PC-9 (cell line): Measurements from ENCODE around the gene ACBD6. TPM values are rescaled to one million over a fixed set of nuclear protein-coding genes. Genes with fewer than 3 reads are reported as not detected.

ENCODE experiments used
- BruUV-seq: library from RNA; stranded (reverse); fragments of 400-500 nt; replicated peaks from 2 replicates; lab custom pipeline; 2021; lab: Mats Ljungman, UMichigan
- CTCF ChIA-PET: fragments of 300-600 bp; sonication (Branson Sonifier 250); formaldehyde crosslinking; loops from one replicate; lab custom pipeline; 2022; ENCODE audit warnings: antibody characterized with exemption; lab: Charles Lee
- POLR2A ChIA-PET: fragments of 300-600 bp; sonication (Branson Sonifier 250); formaldehyde crosslinking; loops from one replicate; lab custom pipeline; 2022; ENCODE audit warnings: antibody characterized with exemption; ENCODE audit not compliant: unreplicated experiment; lab: Charles Lee
- DNase-seq, 2 experiments: peaks; one replicate each; pipeline versions ENCODE4 v3.0.0 to v3.0.0-alpha.2; 2015 to 2022; ENCODE audit warnings: mixed read lengths in 1 of 2
- H2AFZ ChIP-seq: fragments of 200-600 bp; sonication (generic); 2 replicates; pipeline ENCODE4 v1.8.1; 2017; ENCODE audit warnings: antibody characterized with exemption
- H3F3A ChIP-seq: fragments of 200-600 bp; sonication (generic); 2 replicates; pipeline ENCODE4 v1.8.1; 2017; ENCODE audit warnings: antibody characterized with exemption, mild to moderate bottlenecking, low read depth; ENCODE audit not compliant: insufficient read depth
- H3K27ac ChIP-seq: fragments of 200-600 bp; sonication (generic); 2 replicates; pipeline ENCODE4 v1.6.1; 2016; ENCODE audit warnings: mixed run types
- H3K27me3 ChIP-seq: fragments of 200-600 bp; sonication (generic); 2 replicates; pipeline ENCODE4 v1.6.1; 2016; ENCODE audit warnings: low read depth, mixed run types; ENCODE audit not compliant: insufficient read depth
- H3K36me3 ChIP-seq: fragments of 200-600 bp; sonication (generic); 2 replicates; pipeline ENCODE4 v1.6.1; 2016; ENCODE audit warnings: low read depth, mixed run types
- H3K4me1 ChIP-seq: fragments of 200-600 bp; sonication (generic); replicated peaks from 2 replicates; pipeline ENCODE4 v1.6.1; 2016; ENCODE audit warnings: mixed run types; ENCODE audit not compliant: insufficient read depth
- H3K4me2 ChIP-seq: fragments of 200-600 bp; sonication (generic); 2 replicates; pipeline ENCODE4 v1.6.1; 2017; ENCODE audit warnings: mixed run types
- H3K4me3 ChIP-seq: fragments of 200-600 bp; sonication (generic); 2 replicates; pipeline ENCODE4 v1.6.1; 2016; ENCODE audit warnings: mixed run types
- H3K79me2 ChIP-seq: fragments of 200-600 bp; sonication (generic); 2 replicates; pipeline ENCODE4 v1.6.1; 2017; ENCODE audit warnings: low read depth, mixed run types
- H3K9me2 ChIP-seq: fragments of 200-600 bp; sonication (generic); 2 replicates; pipeline ENCODE4 v1.8.1; 2017; ENCODE audit warnings: mild to moderate bottlenecking; ENCODE audit not compliant: insufficient read depth
- H3K9me3 ChIP-seq: fragments of 200-600 bp; sonication (generic); 2 replicates; pipeline ENCODE4 v1.8.1; 2016; ENCODE audit warnings: low read depth; ENCODE audit not compliant: insufficient read depth
- H4K20me1 ChIP-seq: fragments of 200-600 bp; sonication (generic); 2 replicates; pipeline ENCODE4 v1.8.1; 2017; ENCODE audit not compliant: insufficient read depth
- EZH2 ChIP-seq: fragments of 200-600 bp; sonication (generic); IDR thresholded peaks from 2 replicates; pipeline ENCODE4 v1.8.0; 2017; ENCODE audit warnings: antibody characterized with exemption, low read depth
- intact Hi-C: fragments of 100-400 bp; cut with micrococcal nuclease; formaldehyde crosslinking; loops from one replicate; pipeline ENCODE4 v1.10.0; 2022; ENCODE audit not compliant: unreplicated experiment
- total RNA-seq: library from RNA; stranded (reverse); gene quantifications from 2 replicates; pipeline ENCODE4 v1.2.3, GENCODE V29; 2021
- TF ChIP-seq, protein P1 (sequence below): fragments of 200-600 bp; sonication (generic); conservative IDR thresholded peaks from 2 replicates; pipeline ENCODE4 v1.6.1; 2017; ENCODE audit warnings: mixed run types, antibody characterized with exemption, mild to moderate bottlenecking, moderate library complexity

ACBD6 gene
- total RNA-seq, 1 experiment from 2014 or later: 61.0 TPM

DNA sequence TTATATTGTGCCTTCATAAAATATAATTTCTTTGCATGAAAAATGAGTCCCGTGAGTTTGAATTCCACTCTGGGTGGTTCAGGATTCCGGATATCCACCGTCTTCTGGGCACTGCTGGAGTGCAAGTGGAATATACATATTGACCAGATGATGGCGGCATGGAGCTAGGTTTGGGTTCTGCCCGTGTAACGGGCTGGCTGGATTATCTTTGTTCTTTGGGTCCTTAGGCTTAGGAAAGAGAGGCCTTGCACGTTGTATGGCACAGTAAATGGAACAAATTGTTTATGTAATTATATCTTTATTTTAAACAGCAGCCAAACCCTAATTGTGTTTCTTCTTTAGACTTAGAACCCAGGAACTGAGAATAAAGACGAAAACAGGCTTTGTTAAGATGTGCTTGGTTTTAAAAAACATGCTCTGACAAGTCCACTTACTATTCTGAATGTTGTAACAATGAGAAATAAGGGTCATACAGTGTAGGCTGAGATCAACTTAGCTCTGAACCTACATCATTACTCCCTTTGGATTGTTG lies 13.5 kb upstream of the ACBD6 start:
- Histone ChIP-seq H3K27me3 (no peaks in the 10 kb centered on the region), H3K79me2 (no peaks in the 10 kb centered on the region), H2AFZ (no peak overlapping the region), H4K20me1 (no peaks in the 10 kb centered on the region), H3K36me3 (no peaks in the 10 kb centered on the region), H3K9me2 (no peaks in the 10 kb centered on the region), H3K4me3 (no peak overlapping the region), H3K27ac (no peak overlapping the region), H3F3A (peaks cover 5% of the 10 kb centered on the region; the same call in 1 of the 2 replicates), H3K4me1 (no peaks in the 10 kb centered on the region), H3K4me2 (no peak overlapping the region), H3K9me3 (no peaks in the 10 kb centered on the region)
- POLR2A ChIA-PET: no interaction called here
- intact Hi-C loops: loop anchor here (2.0 to 5.0 kb wide), 4 partner anchors 116 to 911 kb away; partner anchors contain the start of gene XPR1
- DNase-seq: peak; percentile 43 to 54
- TF ChIP-seq, protein P1, sequence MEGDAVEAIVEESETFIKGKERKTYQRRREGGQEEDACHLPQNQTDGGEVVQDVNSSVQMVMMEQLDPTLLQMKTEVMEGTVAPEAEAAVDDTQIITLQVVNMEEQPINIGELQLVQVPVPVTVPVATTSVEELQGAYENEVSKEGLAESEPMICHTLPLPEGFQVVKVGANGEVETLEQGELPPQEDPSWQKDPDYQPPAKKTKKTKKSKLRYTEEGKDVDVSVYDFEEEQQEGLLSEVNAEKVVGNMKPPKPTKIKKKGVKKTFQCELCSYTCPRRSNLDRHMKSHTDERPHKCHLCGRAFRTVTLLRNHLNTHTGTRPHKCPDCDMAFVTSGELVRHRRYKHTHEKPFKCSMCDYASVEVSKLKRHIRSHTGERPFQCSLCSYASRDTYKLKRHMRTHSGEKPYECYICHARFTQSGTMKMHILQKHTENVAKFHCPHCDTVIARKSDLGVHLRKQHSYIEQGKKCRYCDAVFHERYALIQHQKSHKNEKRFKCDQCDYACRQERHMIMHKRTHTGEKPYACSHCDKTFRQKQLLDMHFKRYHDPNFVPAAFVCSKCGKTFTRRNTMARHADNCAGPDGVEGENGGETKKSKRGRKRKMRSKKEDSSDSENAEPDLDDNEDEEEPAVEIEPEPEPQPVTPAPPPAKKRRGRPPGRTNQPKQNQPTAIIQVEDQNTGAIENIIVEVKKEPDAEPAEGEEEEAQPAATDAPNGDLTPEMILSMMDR: peak; percentile 86
- no peak for TF ChIP-seq EZH2
- CTCF ChIA-PET: interaction anchor here (0.6 to 1.7 kb wide), 5 partner anchors 136 to 549 kb away, joined by 3 to 16 read pairs (median 4); no protein-coding TSS in a partner anchor
- BruUV-seq: no TSS peak

DNA sequence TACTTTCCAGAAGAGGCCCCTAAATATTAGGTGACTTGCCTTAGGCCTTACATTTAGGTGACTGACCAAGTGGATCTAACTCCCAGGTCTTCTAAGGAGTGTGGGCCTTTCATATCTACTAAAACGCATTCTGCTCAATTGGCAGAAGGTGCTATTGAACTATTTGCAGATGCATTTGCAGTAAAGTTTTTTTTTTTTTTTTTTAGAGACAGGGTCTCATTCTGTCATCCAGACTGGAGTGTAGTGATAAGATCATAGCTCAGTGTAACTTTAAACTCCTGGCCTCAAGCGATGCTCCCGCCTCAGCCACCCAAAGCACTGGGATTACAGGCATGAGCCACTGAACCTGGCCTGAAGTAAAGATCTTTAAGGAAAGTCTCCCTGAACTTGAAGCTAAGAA lies 13.0 kb upstream of the ACBD6 start:
- Histone ChIP-seq H3K27me3 (no peaks in the 10 kb centered on the region), H3F3A (peaks cover 5% of the 10 kb centered on the region; the same call in 1 of the 2 replicates), H3K9me2 (no peaks in the 10 kb centered on the region), H4K20me1 (no peaks in the 10 kb centered on the region), H3K4me3 (no peak overlapping the region), H3K36me3 (no peaks in the 10 kb centered on the region), H2AFZ (no peak overlapping the region), H3K27ac (no peak overlapping the region), H3K9me3 (no peaks in the 10 kb centered on the region), H3K79me2 (no peaks in the 10 kb centered on the region), H3K4me2 (no peak overlapping the region), H3K4me1 (no peaks in the 10 kb centered on the region)
- TF ChIP-seq, protein P1: no peak
- TF ChIP-seq EZH2: no peak
- intact Hi-C loops: loop anchor here (5.0 kb wide), 3 partner anchors 117 to 912 kb away; partner anchors contain the start of gene XPR1
- CTCF ChIA-PET: interaction anchor here (0.6 to 1.7 kb wide), 4 partner anchors 137 to 550 kb away, joined by 3 to 16 read pairs (median 5); no protein-coding TSS in a partner anchor
- no peak for DNase-seq
- POLR2A ChIA-PET: no interaction called here
- BruUV-seq: no TSS peak

DNA sequence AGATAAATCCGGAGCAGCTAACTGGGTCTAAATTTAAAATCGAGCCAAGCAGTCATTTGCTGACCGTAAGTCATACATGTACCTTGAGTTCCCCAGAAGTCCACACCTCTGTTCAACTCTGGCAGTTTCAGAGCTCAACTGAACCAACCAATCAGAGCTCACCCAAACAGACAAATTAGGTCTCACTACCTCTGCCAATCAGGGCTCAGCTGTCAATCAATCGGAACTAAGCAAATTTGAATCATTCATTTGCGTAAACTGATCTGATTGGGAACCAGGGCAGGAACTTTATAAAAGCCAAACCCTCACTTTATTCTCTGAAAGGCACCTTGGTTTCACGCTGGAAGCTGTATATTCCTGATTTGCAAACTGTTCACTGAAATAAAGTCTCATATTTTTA lies 11.2 kb upstream of the ACBD6 start:
- no TSS peak for BruUV-seq
- H3K4me2 ChIP-seq: no peak overlapping the region
- H3F3A ChIP-seq: peaks cover 5% of the 10 kb centered on the region; the same call in 1 of the 2 replicates
- no peak for TF ChIP-seq EZH2
- TF ChIP-seq, protein P1: no peak
- ChIA-PET POLR2A (no interaction called here), CTCF (no interaction called here)
- no peaks in the 10 kb centered on the region for H3K9me3 ChIP-seq
- no peak overlapping the region for H2AFZ ChIP-seq
- no peaks in the 10 kb centered on the region for H4K20me1 ChIP-seq
- H3K79me2 ChIP-seq: no peaks in the 10 kb centered on the region
- no peaks in the 10 kb centered on the region for H3K36me3 ChIP-seq
- H3K4me1 ChIP-seq: no peaks in the 10 kb centered on the region
- H3K27me3 ChIP-seq: no peaks in the 10 kb centered on the region
- no peak overlapping the region for H3K27ac ChIP-seq
- no peak for DNase-seq
- H3K4me3 ChIP-seq: no peak overlapping the region
- no peaks in the 10 kb centered on the region for H3K9me2 ChIP-seq
- intact Hi-C loops: no loop called here
